Gastrocnemius medialis (tissue), 4 donors: Measurements from ENCODE around the gene FARS2. TPM values are rescaled to one million over a fixed set of nuclear protein-coding genes. Genes with fewer than 3 reads are reported as not detected.

Source experiments
- ATAC-seq, 2 donors: fragments of 150-250 bp; one replicate each; pipeline ENCODE4 v1.9.1; 2016
- DNase-seq, 2 donors: peaks; one replicate each; pipeline ENCODE4 v3.0.0-alpha.2; 2019
- H3K27ac ChIP-seq, 4 donors: fragments of 200-600 bp; sonication (generic); 1 replicate in 1 of 4; 2 replicates in 3 of 4; pipeline ENCODE4 v1.5.1; 2016 to 2018; ENCODE audit warnings: mild to moderate bottlenecking in 2 of 4, moderate library complexity in 1 of 4
- H3K27me3 ChIP-seq, 3 donors: fragments of 200-600 bp; sonication (generic) in 2 of 3; 1 replicate in 1 of 3; 2 replicates in 2 of 3; pipeline versions ENCODE4 v1.5.1 to v1.6.0; 2016 to 2019; ENCODE audit warnings: mild to moderate bottlenecking in 1 of 3, moderate library complexity in 1 of 3
- H3K36me3 ChIP-seq, 2 donors: fragments of 200-600 bp; sonication (generic) in 1 of 2; one replicate each; pipeline ENCODE4 v1.5.1; 2017 to 2018
- H3K4me1 ChIP-seq, 2 donors: fragments of 200-600 bp; sonication (generic) in 1 of 2; one replicate each; pipeline ENCODE4 v1.5.1; 2016 to 2017; ENCODE audit warnings: mild to moderate bottlenecking in 2 of 2
- H3K4me3 ChIP-seq, 4 donors: fragments of 200-600 bp; sonication (generic) in 3 of 4; 1 replicate in 1 of 4; 2 replicates in 3 of 4; pipeline ENCODE4 v1.5.1; 2016 to 2019; ENCODE audit warnings: mild to moderate bottlenecking in 2 of 4
- H3K9me3 ChIP-seq, 3 donors: fragments of 200-600 bp; sonication (generic) in 2 of 3; 1 replicate in 1 of 3; 2 replicates in 2 of 3; pipeline ENCODE4 v1.5.1; 2016 to 2019
- CTCF ChIP-seq, 5 experiments: fragments of 450-650 bp in 3 of 5; fragments of 200-600 bp in 2 of 5; sonication (generic) in 2 of 5; IDR thresholded peaks in 4 of 5; conservative IDR thresholded peaks in 1 of 5; 1 replicate in 4 of 5; 2 replicates in 1 of 5; pipeline ENCODE4 v1.5.1; 2016 to 2019; ENCODE audit warnings: antibody characterized with exemption in 5 of 5, mild to moderate bottlenecking in 3 of 5, moderate library complexity in 3 of 5
- POLR2A ChIP-seq, 2 donors: fragments of 450-650 bp; IDR thresholded peaks; one replicate each; pipeline ENCODE4 v1.6.1; 2017; ENCODE audit warnings: antibody characterized with exemption in 2 of 2, mild to moderate bottlenecking in 2 of 2, moderate library complexity in 2 of 2
- in situ Hi-C, 4 donors: fragments of 200-750 bp; cut with MboI; loops; one replicate each; pipeline versions ENCODE4 v1.15.0 to v1.8.0; 2017; ENCODE audit warnings: low sequenced_read_pairs in 4 of 4
- intact Hi-C: fragments of 100-400 bp; cut with DNase I; formaldehyde crosslinking; loops from one replicate; pipeline ENCODE4 v1.15.1; 2023; ENCODE audit warnings: low total_unique reads
- total RNA-seq, 4 donors: library from RNA; depleted of rRNA; stranded (reverse); fragments of >200 nt; gene quantifications; one replicate each; pipeline versions ENCODE4 v1.1.0 to v1.2.3, GENCODE V29; 2016

The FARS2 gene
- total RNA-seq, 4 donors from 2014 or later = 13.6 to 24.0 (median 15.8) TPM

- H3K27ac ChIP-seq = no peak overlapping the region
- in situ Hi-C loops = no loop called here
- no peaks in the 10 kb centered on the region for H3K36me3 ChIP-seq
- H3K4me3 ChIP-seq = no peak overlapping the region
- no peak for ATAC-seq
- intact Hi-C loops = no loop called here
- TF ChIP-seq POLR2A (IDR thresholded peaks at IDR 0.05) = no peak
- no peak for TF ChIP-seq CTCF (IDR thresholded peaks at IDR 0.05 in 4 of 5, conservative IDR thresholded peaks at IDR 0.05 in 1 of 5)
- H3K4me1 ChIP-seq = no peaks in the 10 kb centered on the region
- no peak for DNase-seq
- H3K9me3 ChIP-seq = no peaks in the 10 kb centered on the region
- H3K27me3 ChIP-seq = no peaks in the 10 kb centered on the region
Measured at GRCh38 chr6:5438922-5439584, 177.7 kb downstream of the FARS2 start.

DNA sequence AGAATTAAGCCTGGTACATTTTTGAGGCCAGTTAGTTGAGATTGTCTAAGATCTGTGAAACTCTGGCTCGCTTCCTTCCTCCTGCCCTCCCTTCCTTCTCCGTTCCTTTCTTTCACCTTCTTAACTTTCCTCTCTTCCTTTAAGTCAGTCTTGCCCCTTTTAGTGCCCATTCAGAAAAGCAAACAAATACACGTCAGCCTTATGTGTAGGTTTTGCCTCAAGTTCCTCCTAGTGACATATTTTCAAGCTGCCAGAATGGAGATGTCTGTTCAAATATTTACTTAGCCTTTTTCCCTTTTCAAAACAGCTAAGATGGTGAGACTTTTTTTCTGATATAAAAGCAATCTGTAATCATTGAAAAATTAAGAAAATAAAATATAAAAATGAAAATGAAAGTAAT lies 178.4 kb downstream of the FARS2 start:
- Histone ChIP-seq H3K4me3 (no peak overlapping the region), H3K27ac (no peak overlapping the region), H3K36me3 (no peaks in the 10 kb centered on the region), H3K4me1 (no peaks in the 10 kb centered on the region), H3K27me3 (no peaks in the 10 kb centered on the region), H3K9me3 (no peaks in the 10 kb centered on the region)
- no peak for ATAC-seq
- TF ChIP-seq POLR2A (IDR thresholded peaks at IDR 0.05) (no peak), CTCF (IDR thresholded peaks at IDR 0.05 in 4 of 5, conservative IDR thresholded peaks at IDR 0.05 in 1 of 5) (no peak)
- in situ Hi-C loops (no loop called here), intact Hi-C loops (no loop called here)
- DNase-seq = no peak

DNA sequence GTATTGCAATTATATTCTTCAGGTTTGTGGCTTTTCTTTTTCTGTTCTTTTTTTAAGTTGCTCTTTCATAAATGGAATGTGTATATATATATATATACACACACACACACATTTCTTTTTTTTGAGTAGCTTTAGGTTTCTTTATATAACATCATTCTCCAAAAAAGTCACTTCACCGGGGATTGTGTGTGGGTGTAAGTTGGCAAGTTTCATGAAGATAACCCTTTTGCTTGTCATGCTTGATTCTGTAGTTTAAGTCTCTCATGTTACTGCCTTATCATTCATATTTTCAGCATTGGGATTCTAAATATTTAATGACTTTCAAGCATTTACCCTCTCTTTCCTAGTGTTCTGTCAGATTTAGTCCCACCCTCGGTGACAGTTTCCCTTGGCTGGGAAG lies 181.0 kb downstream of the FARS2 start:
- Histone ChIP-seq H3K9me3 (no peaks in the 10 kb centered on the region), H3K4me3 (no peak overlapping the region), H3K27me3 (no peaks in the 10 kb centered on the region), H3K27ac (no peak overlapping the region), H3K4me1 (no peaks in the 10 kb centered on the region), H3K36me3 (no peaks in the 10 kb centered on the region)
- TF ChIP-seq CTCF (IDR thresholded peaks at IDR 0.05 in 4 of 5, conservative IDR thresholded peaks at IDR 0.05 in 1 of 5) = no peak
- TF ChIP-seq POLR2A (IDR thresholded peaks at IDR 0.05) = no peak
- ATAC-seq (no peak), DNase-seq (no peak)
- in situ Hi-C loops = no loop called here
- intact Hi-C loops = no loop called here

DNA sequence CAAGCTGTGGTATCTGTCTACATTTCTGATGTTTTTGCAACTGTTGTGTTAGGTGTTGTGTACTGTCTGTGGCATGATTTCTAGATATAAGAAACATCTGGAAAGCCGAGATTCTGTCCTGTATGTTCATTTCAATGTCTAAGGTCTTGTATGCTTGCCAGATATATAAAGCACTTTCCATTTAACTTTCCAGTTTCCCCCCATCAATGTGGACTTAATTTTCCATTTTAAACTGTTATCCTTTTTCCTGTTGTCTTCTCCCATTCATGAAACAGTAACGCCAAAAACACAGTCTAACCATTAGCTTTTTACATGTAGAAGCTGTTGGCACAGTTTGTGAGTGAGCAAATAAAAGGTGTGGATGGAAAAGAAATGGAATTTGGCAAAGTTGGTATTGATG lies 181.6 kb downstream of the FARS2 start:
- ATAC-seq = no peak
- Histone ChIP-seq H3K27me3 (no peaks in the 10 kb centered on the region), H3K4me1 (no peaks in the 10 kb centered on the region), H3K9me3 (no peaks in the 10 kb centered on the region), H3K36me3 (no peaks in the 10 kb centered on the region), H3K27ac (no peak overlapping the region), H3K4me3 (no peak overlapping the region)
- TF ChIP-seq CTCF (IDR thresholded peaks at IDR 0.05 in 4 of 5, conservative IDR thresholded peaks at IDR 0.05 in 1 of 5) = no peak
- TF ChIP-seq POLR2A (IDR thresholded peaks at IDR 0.05) = no peak
- in situ Hi-C loops = no loop called here
- intact Hi-C loops = no loop called here
- no peak for DNase-seq

GRCh38 chr6:5443491-5443890 lies 182.2 kb downstream of the FARS2 start:
- Histone ChIP-seq H3K27ac (no peak overlapping the region), H3K27me3 (no peaks in the 10 kb centered on the region), H3K4me3 (no peak overlapping the region), H3K36me3 (no peaks in the 10 kb centered on the region), H3K4me1 (no peaks in the 10 kb centered on the region), H3K9me3 (no peaks in the 10 kb centered on the region)
- DNase-seq (no peak), ATAC-seq (no peak)
- in situ Hi-C loops = no loop called here
- TF ChIP-seq CTCF (IDR thresholded peaks at IDR 0.05 in 4 of 5, conservative IDR thresholded peaks at IDR 0.05 in 1 of 5) (no peak), POLR2A (IDR thresholded peaks at IDR 0.05) (no peak)
- intact Hi-C loops = no loop called here
